NT2/D1 (cell line): ENCODE results near the gene PPP6R3.

ENCODE experiments used
- SUZ12 ChIP-seq: IDR thresholded peaks from 2 replicates; pipeline ENCODE4 v1.6.1; 2011; ENCODE audit not compliant: insufficient read length, insufficient read depth; ENCODE audit errors: extremely low read depth
- YY1 ChIP-seq: IDR thresholded peaks from 2 replicates; pipeline ENCODE4 v1.6.1; 2011; ENCODE audit not compliant: insufficient read length, insufficient read depth
- ZNF274 ChIP-seq: IDR thresholded peaks from 2 replicates; pipeline ENCODE4 v1.6.1; 2011; ENCODE audit warnings: mild to moderate bottlenecking, low read depth, low read length

- no peak for TF ChIP-seq YY1
- TF ChIP-seq ZNF274, result no peak
- no peak for TF ChIP-seq SUZ12
Measured at GRCh38 chr11:68439355-68440065, 21.0 kb upstream of the PPP6R3 start.
